ENCODE measurements around the gene CD302.
"Not testable (repeated sequence)": the region's sequence is repeated elsewhere in the genome, so short reads cannot be mapped to it uniquely, and the experiment has no call there.

CD302 gene

DNA sequence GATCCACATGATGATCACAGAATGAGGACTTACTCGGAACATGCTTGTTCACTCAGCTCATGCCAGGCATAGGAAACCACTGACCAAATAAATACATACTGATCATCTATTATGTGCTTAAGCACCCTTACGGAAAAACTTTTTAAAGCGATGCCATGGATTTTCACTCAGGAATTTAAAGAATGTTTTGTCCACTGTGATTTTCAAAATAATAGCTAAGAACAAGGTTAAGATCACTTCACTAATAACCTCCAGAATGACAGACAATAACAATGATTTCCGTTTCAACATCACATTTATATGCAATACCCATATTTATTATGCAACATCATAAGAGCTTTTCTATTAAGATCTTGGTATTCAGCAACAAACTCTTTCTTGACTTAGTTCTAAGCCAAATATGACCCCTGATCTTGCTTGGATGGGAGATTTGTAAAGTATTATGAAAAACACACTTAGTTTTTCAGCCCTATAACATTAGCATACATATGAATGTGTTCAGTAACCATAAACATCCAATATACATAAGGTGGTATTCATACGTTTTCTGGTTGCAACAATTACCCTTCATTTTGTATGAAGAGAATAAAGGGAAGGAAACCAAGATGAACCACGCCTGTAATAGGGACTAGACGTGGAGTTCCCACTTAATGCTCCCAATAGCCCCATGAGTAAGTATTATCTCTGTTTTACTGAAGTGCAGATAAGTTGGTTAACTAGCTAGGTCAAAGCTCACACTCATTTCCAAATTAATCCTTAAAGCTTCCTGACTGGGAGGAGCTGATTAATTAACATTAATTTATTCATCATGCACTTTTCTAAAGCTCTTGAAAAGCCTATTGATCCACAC lies 1.9 kb downstream of the CD302 start:
- DNase-seq (ENCODE audit: low read depth in 2 of 2), result no peak

DNA sequence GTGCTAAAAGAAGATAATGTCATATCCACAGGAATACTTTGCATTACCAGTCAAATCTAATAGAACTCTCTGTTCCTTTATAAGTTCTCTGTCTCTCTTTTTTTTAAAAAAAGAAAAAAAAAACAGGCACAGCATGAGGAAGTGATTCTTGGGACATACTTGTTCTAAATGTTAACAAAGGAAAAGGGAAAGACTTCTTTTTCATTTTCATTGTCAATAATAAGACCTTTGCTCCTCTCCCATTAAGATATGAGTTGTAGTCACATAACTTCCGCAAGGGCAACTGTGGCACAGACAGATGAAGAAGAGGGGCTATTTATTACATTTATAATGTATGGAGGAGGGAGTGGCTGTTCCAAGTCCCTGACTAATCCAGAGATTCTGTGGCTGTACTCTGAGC lies 4.7 kb downstream of the CD302 start:
- no peak for DNase-seq (ENCODE audit: low read depth in 2 of 2)

DNA sequence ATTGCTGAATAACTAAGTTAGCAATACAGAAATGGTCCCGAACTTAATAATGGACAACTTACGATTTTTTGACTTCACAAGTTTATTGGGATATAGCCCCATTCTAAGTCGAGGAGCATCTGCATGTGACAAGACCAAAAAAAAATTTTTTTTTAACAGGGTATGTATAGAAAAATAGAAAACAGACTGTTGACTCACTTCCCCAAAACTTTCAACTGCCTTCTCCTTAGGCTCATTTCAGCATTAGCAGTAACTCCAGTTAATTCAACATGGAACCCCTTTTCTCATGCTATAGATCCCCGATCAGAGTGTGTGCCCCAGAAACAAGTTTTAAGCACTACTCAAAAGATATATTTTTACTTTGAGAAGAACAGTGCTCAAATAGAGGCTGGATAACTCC lies 5.4 kb downstream of the CD302 start:
- no peak for DNase-seq (ENCODE audit: low read depth in 2 of 2)

DNA sequence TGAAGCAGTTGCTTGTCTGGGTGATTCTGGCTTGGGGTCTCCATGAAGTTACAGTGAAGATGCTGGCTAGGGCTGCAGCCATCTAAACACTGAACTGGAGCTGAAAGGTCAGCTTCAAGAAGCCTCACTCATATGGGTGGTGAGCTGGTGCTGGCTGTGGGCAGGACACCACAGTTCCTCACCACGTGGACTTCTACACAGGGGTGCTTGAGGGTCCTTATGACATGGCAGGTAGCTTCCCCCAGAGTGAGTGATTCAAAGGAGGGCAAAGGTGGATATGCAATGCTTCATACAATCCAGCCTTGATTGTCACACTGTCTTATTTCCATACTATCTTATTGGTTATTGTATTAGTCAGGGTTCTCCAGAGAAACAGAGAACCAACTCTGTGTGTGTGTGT lies 6.0 kb downstream of the CD302 start:
- DNase-seq (ENCODE audit: low read depth in 2 of 2), result no peak

DNA sequence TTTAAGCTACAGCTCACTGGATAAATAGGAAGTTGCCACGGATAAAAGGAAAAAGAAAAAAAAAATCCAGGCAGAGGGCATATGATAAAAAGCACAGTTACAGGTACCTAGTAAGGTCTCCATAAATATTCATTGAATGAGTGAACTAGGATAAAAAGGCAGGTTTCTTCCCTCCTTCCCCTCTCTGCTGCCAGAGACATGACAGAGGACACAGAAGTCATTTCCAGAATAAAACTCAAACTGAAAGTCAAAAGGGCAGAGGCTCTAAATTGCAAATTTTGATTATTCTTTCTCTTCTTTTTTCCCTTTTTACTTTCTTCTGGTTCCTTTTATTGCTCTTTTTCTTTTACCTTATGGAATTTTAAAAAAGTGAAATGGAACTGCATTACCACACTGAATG lies 7.7 kb downstream of the CD302 start:
- no peak for DNase-seq (ENCODE audit: low read depth in 2 of 2)

DNA sequence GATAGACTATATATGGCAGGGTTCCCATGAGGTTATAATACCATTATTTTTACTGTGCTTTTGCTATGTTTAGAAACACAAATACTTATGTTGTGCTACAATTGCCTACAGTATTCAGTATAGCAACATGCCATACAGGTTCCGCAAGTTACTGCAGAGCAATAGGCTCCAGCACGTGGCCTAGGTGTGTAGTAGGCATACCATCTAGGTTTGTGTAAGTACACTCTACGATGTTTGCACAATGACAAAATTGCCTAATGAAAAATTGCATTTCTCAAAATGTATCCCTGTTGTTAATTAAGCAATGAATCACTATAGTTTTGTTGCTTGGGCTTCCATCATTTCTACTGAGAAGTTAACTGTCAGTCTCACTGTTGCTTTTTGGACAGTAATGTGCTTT lies 9.8 kb downstream of the CD302 start:
- no peak for DNase-seq (ENCODE audit: low read depth in 2 of 2)

DNA sequence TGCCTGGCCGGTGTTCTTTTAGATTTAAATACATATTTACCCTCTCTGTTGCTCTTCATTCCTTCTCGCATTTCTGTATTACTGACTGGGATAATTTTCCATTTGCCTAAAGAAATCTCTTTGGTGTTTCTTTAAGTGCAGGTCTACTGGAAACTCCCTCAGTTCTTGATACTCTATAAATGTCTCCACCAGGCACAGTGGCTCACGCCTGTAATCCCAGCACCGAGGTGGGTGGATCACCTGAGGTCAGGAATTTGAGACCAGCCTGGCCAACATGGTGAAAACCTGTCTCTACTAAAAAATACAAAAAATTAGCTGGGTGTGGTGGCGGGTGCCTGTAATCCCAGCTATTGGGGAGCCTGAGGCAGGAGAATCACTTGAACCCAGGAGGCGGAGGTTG lies 10.4 kb downstream of the CD302 start:
- DNase-seq (ENCODE audit: low read depth in 2 of 2), result not testable (repeated sequence)

DNA sequence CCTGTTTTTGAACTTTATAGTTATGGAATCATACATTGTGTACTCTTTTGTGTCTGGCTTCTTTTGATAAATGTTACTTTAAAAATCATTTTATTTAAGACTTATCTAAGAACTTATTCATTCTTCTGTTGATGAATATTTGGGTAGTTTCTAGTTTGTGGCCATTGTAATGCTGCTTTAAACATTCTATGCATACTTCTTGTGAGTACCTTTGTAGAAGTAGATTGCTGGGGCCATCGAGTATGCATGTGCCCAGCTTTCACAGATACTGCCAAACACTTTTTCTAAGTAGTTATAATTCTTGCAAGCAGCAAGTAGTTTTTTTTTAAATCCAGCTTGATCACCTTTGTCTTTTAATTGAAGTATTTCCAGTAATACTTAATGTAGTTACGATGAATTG lies 11.1 kb downstream of the CD302 start:
- DNase-seq (ENCODE audit: low read depth in 2 of 2), result no peak

DNA sequence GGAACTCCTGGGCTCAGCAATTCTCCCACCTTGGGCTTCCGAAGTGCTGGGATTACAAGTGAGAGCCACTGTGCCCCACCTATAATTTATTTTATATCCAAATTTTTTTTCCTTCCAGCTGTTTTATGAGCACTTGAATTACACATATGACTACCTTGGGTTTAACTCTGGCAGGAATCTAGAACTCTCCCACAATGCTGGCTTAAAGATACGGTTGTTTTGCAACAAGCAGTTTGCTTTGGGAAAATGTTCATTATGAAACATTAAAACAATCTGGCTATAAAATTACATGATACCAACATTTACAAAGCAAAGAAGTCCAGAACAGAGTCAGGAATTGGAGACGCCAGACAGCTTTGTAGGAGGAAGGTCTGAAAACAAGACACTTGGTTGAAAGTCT lies 12.8 kb downstream of the CD302 start:
- DNase-seq (ENCODE audit: low read depth in 2 of 2), result no peak

DNA sequence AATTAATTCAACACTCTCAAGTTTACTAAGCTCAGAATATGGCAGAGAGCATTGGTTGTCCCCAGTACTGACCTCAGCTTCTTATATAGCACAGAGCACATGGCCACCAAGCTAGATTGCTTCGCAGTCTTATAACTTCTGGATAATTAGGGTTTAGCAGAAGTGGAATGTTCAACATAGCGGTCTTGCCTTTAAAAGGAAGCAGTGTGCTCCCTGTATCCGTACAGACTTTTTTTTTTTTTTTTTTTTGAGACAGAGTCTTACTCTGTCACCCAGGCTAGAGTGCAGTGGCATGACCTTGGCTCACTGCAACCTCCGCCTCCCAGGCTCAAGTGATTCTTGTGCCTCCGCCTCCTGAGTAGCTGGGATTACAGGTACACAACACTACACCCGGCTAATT lies 13.3 kb downstream of the CD302 start:
- not testable (repeated sequence) for DNase-seq (ENCODE audit: low read depth in 2 of 2)

DNA sequence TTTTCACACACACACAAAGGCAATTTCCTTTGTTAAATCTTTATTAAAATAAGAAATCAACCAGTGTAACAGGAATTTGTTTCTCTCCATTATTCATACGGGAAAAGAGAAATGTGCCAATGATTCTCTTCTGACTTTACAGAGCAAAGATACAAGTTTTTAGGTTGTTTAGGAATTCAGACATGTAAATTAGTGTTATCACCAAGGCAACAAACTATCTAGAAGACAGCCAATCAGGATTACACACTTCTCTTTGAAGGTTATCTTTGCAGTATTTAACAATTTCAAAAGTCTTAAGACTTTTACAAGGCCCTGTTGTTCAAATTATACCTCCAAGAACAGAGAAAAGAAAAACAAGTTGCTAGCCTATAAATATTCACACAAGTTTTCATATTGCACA lies 14.5 kb downstream of the CD302 start:
- no peak for DNase-seq (ENCODE audit: low read depth in 2 of 2)

DNA sequence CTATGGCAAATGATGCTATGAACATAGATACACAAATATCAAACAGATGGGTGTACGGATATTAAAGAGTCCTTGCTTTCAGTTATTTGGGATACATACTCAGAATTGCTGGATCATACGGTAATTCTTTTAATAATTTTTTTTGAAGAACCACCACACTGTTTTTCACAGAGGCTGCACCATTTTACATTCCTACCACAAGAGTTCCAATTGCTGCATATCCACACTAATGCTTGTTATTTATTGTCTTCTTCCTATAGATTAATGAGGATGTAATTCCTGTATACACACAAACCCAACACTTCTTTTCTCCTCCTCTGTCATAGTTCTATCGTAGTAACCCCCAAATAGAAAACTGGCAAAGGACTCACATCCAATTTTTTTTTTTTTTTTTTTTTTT lies 21.7 kb downstream of the CD302 start:
- no peak for DNase-seq (ENCODE audit: low read depth in 2 of 2)

DNA sequence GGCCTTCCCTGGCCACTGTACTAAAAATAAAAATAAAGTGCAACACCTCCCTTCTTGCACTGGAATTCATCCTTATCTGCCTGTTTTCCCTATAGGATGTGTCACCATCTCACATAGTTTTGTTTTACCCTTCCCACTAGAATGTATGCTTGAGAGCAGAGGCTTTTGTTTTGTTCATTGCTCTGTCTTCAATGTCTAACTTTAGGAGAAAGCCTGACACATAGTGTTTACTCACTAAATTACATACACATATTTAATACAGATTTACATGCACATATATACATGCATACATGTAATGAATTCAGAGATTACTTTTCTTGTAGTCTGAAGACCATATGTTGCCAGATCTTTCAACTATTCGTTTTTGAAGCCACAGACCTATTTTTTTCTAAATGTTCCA lies 23.0 kb downstream of the CD302 start:
- DNase-seq (ENCODE audit: low read depth in 2 of 2), result no peak

DNA sequence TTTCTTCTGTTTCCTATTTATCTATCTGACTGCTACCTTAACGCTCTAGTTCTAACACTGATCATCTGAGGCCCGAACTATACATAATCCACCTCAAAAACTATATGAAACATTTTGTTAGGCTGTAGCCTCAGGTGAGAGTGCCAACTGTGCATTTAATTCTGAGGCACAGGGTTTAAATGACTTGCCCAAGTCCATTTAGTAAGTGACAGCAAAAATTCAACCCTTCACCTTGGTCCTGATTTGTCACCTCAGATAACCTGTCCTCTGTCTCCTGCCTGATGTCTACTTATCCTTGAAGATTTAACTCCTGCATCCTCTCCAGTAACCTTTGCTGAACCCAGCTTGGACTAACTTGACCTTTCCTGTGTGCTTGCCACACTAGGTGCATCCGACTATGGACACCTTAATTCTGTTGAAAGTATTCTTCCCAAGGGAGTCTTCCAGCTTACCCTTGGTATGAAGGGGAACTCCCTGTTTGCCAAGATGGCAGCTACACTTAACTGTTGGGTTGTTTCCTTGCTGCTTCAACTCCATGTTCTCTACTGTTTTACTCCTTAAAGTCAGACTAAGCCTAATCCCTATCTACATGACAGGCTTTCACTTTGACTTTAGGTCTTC lies 23.5 kb downstream of the CD302 start:
- no peak for DNase-seq (ENCODE audit: low read depth in 2 of 2)

DNA sequence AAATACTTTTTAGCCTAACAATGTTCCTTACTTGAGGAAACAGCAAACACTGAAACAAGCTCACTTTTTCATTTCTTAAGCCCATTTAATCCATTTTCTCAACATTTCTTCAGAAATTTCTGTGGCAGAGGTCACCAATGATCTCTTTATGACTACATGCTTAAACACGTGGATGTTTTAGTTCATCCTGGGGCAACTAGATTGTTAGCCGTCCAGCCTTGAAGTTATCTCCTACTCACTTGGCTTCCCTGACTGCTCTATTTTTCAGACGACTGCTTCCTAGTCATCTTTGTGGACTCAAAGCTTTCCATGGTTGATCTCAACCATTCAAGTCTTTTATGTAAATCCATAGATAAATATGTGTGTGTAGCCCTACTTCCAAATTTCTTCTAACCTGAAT lies 24.1 kb downstream of the CD302 start:
- DNase-seq (ENCODE audit: low read depth in 2 of 2), result no peak

DNA sequence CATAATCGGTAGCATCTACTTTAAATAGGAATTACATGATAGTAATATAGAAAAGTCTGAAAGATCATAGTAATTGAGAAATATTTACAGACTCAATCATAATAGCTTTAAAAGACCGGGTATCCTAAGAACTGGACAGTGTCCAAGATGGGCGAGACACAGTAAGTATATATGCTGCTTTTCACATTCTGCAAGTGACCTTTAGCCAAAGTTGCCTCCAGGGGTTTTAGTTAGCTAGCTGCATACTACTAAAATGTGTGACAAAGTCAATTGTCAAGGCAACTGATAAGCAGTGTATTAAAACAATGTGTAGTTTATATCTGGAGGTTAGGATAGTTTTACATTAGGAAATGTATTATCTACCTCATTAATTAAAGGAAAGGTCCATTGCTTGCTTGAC lies 24.6 kb downstream of the CD302 start:
- DNase-seq (ENCODE audit: low read depth in 2 of 2), result no peak

DNA sequence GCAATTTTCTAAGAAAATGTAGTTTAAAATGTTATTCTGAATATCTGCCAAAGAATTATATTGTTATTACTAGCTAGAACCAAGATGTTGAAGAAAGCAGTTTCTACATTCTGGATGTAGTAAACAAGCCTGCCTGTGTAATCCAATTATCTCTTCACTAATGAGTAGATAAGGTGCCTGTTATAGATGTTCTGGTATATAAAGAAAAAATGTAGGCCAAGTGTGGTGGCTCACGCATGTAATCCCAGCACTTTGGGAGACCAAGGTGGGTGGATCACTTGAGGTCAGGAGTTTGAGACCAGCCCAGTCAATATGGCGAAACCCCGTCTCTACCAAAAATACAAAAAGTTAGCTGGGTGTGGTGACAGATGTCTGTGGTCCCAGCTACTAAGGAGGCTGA lies 28.9 kb downstream of the CD302 start:
- no peak for DNase-seq (ENCODE audit: low read depth in 2 of 2)

DNA sequence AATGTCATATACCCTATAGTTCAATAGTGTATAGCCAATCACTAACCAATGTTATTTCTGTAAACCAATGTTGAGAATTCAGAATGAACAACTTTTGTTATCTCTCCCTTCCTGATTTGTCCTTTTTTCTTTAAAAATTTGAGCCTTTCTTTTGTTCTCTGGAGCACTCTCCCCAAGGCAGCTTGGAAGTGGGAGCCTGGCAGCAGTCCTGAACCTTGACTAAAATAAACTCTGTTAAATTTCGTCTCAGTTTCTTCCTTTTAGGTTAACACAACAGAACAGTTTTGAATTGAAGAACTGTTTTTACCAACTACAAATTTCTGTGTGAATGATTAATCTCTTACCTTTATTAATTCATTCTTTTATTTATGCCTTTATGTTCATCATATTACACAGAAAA lies 35.9 kb downstream of the CD302 start:
- no peak for DNase-seq (ENCODE audit: low read depth in 2 of 2)

DNA sequence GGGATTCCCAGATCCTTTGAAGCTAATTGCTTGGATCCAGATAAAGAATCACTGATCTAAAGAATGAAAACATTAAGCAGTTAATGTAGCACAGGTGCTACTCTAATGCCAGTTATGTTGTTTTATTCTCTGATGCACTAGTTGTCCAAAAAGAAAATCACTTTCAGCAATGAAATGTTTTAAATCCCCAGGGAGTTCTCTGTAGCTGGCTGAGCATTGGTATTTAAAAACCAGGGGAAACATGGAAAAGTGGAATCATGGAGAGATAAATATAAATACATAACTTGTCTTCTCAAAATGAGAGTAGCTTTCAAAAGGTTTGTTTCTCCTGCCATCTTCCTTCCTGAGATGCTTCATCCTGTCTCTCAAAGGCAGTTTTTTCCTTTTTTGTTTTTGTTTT lies 37.7 kb downstream of the CD302 start:
- DNase-seq (ENCODE audit: low read depth in 2 of 2), result no peak

DNA sequence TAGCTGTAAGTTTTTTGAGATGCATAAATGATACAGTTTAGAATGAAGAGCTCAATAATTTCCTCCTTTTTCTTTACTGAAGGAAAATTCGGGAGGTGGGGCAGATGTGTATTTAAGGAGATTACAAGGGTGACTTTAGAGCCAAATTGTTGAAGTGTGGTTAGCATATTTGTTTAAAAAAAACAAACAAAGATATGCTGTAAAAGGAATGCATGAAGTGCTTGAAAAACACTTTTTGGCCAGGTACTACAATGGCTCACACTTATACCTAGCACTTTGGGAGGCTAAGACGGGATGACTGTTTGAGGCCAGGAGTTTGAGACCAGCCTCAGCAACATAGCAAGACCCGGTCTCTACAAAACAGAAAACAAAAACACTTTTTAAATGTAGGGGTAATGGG lies 38.4 kb downstream of the CD302 start:
- no peak for DNase-seq (ENCODE audit: low read depth in 2 of 2)

DNA sequence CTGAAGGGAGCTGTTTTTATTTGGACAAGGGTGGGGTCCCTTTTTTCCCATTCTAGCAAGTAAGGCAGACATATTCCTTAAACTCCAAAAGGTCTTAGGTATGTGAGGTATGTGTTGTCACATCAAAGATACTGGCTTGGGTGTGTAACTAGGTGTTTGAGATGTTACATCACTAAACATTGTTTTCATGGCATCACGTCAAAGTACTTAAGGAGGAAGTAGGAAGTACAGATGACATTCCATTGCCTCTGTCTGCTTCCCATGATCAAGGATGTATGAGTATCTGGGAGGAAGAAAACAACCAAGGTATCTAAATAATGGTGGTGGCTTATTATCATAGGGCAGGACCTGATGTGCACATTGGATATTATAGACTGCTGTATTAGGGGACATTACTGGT lies 39.3 kb downstream of the CD302 start:
- DNase-seq (ENCODE audit: low read depth in 2 of 2), result no peak

DNA sequence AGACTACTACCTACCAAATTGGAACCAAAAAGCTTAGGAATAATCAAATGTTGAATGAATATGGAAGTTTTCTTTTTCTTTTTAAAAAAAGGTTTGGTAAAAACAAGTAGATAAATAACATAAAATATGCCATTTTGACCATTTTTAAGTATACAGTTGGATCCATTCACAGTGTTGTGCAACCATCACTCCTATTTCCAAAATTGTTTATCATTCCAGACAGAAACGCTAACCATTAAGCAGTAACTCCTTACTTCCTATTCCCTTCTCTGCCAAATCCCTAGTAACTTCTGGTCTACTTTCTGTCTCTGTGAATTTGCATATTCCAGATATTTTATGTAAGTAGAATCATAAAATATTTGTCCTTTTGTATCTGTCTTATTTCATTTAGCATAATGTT lies 39.8 kb downstream of the CD302 start:
- no peak for DNase-seq (ENCODE audit: low read depth in 2 of 2)

DNA sequence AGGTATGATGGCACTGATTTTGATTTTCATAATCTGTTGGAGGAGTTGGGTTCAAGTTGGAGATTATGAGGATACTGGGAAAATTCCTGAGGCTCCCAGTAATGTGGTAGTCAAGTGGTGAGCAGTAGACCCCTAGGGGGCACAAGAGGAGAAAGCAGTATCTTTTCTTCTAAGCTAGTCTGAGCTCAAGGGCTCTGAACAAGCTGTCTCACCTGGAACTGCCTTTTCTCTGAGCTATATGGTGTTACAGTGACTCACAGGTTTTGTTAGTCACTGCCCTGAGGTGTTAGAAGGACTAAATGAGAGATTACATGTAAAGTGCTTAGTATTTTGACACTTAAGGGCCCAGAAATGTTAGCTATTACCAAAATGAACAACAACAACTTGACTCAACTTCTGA lies 42.2 kb downstream of the CD302 start:
- no peak for DNase-seq (ENCODE audit: low read depth in 2 of 2)

DNA sequence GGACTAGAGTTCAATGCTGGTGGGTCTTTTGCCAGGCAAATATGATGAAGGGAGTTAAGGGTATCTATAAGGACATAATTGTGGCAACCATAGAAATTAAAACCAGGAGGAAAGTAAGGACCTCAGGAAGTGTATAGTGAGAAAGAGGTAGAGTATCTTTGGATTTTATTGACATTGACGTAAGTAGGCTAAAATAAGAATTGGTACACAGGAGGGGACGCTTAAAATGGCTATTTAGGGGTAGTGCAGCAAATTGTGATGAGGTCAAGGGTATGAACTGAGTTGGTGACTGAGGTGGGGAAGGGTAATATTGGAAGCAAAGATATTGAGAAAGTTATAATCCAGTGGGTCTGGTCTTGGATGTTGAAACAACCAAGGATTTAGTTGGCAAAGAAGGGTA lies 43.0 kb downstream of the CD302 start:
- DNase-seq (ENCODE audit: low read depth in 2 of 2), result no peak
